Hepatocyte (in vitro differentiated cells): ENCODE measurements around the gene MFSD11. TPM values are rescaled to one million over a fixed set of nuclear protein-coding genes. Genes with fewer than 3 reads are reported as not detected.
"Not testable (repeated sequence)": the region's sequence is repeated elsewhere in the genome, so short reads cannot be mapped to it uniquely, and the experiment has no call there.

Experiments used
- DNase-seq: peaks from one replicate; pipeline ENCODE4 v3.0.0-alpha.2; 2016; ENCODE audit warnings: low spot score
- H2AFZ ChIP-seq: fragments of 200-600 bp; sonication (generic); 2 replicates; pipeline ENCODE4 v1.6.0; 2016; ENCODE audit warnings: antibody characterized with exemption, mild to moderate bottlenecking
- H3K27ac ChIP-seq: fragments of 200-600 bp; sonication (generic); 2 replicates; pipeline ENCODE4 v1.5.1; 2016; ENCODE audit warnings: mild to moderate bottlenecking
- H3K27me3 ChIP-seq: fragments of 200-600 bp; sonication (generic); 2 replicates; pipeline ENCODE4 v1.6.1; 2016
- H3K36me3 ChIP-seq: fragments of 200-600 bp; sonication (generic); replicated peaks from 2 replicates; pipeline ENCODE4 v1.5.1; 2016; ENCODE audit warnings: low read depth; ENCODE audit not compliant: insufficient read depth
- H3K4me1 ChIP-seq: fragments of 200-600 bp; sonication (generic); 2 replicates; pipeline ENCODE4 v1.5.1; 2016; ENCODE audit warnings: mild to moderate bottlenecking, moderate library complexity; ENCODE audit not compliant: insufficient read depth
- H3K4me2 ChIP-seq: fragments of 200-600 bp; sonication (generic); 2 replicates; pipeline ENCODE4 v1.6.0; 2016
- H3K4me3 ChIP-seq: fragments of 200-600 bp; sonication (generic); 2 replicates; pipeline ENCODE4 v1.5.1; 2016; ENCODE audit warnings: mild to moderate bottlenecking
- H3K79me2 ChIP-seq: fragments of 200-600 bp; sonication (generic); 2 replicates; pipeline ENCODE4 v1.6.0; 2017; ENCODE audit warnings: mild to moderate bottlenecking
- H3K9me2 ChIP-seq: fragments of 200-600 bp; sonication (generic); replicated peaks from 2 replicates; pipeline ENCODE4 v1.6.0; 2017; ENCODE audit warnings: mild to moderate bottlenecking; ENCODE audit not compliant: insufficient read depth
- H3K9me3 ChIP-seq: fragments of 200-600 bp; sonication (generic); 2 replicates; pipeline ENCODE4 v1.5.1; 2016; ENCODE audit warnings: low read depth, mild to moderate bottlenecking
- H4K20me1 ChIP-seq: fragments of 200-600 bp; sonication (generic); 2 replicates; pipeline ENCODE4 v1.6.0; 2016; ENCODE audit warnings: mild to moderate bottlenecking; ENCODE audit not compliant: insufficient read depth, poor library complexity, severe bottlenecking
- CTCF ChIP-seq: fragments of 200-600 bp; sonication (generic); IDR thresholded peaks from 2 replicates; pipeline ENCODE4 v1.5.1; 2016; ENCODE audit warnings: antibody characterized with exemption, mild to moderate bottlenecking; ENCODE audit not compliant: poor library complexity
- EZH2 ChIP-seq: fragments of 200-600 bp; sonication (generic); IDR thresholded peaks from 2 replicates; pipeline ENCODE4 v1.6.1; 2016; ENCODE audit warnings: antibody characterized with exemption, mild to moderate bottlenecking, borderline replicate concordance
- EZH2phosphoT487 ChIP-seq: fragments of 200-600 bp; sonication (generic); IDR thresholded peaks from one replicate; pipeline ENCODE4 v1.6.1; 2018; ENCODE audit warnings: antibody characterized with exemption, mild to moderate bottlenecking, low read depth, moderate library complexity; ENCODE audit not compliant: unreplicated experiment, severe bottlenecking
- WGBS: methylation state at CpG from one replicate; pipeline ENCODE4 v1.1.6; 2016; ENCODE audit warnings: low lambda C conversion rate; ENCODE audit errors: missing lambda C conversion rate; 5-methylcytosine and 5-hydroxymethylcytosine counted together
- polyA plus RNA-seq: library from polyadenylated mRNA; unstranded; fragments of >200 nt; fragmentation: Nextera tagmentation; extraction: Ambion mirVana; gene quantifications from 2 replicates; pipeline ENCODE4 v1.2.1, GENCODE V29; 2016
- total RNA-seq: library from RNA; depleted of rRNA; stranded (reverse); fragments of >200 nt; gene quantifications from 2 replicates; pipeline ENCODE4 v1.2.3, GENCODE V29; 2014

MFSD11 gene
- total and polyA plus RNA-seq, 2 experiments from 2014 or later, result 43.5 to 66.6 TPM

- no peak for DNase-seq
- Histone ChIP-seq H3K9me3 (no peaks in the 10 kb centered on the region), H3K9me2 (no peaks in the 10 kb centered on the region), H3K27me3 (no peaks in the 10 kb centered on the region), H2AFZ (no peak overlapping the region), H3K4me1 (peaks cover 11% of the 10 kb centered on the region), H3K27ac (no peak overlapping the region), H3K36me3 (no peaks in the 10 kb centered on the region), H4K20me1 (no peaks in the 10 kb centered on the region), H3K79me2 (no peaks in the 10 kb centered on the region), H3K4me2 (no peak overlapping the region), H3K4me3 (no peak overlapping the region)
- TF ChIP-seq EZH2phosphoT487, result no peak
- no peak for TF ChIP-seq CTCF
- no peak for TF ChIP-seq EZH2
- WGBS, result 88% methylated on average over 3 of the region's 3 CpGs
These were observed 47.0 kb downstream of the MFSD11 start for GRCh38 chr17:76784926-76785325.

- H4K20me1 ChIP-seq, H3K79me2 ChIP-seq, H3K27me3 ChIP-seq, H2AFZ ChIP-seq, H3K4me2 ChIP-seq, H3K36me3 ChIP-seq, H3K4me3 ChIP-seq, DNase-seq, H3K9me2 ChIP-seq, H3K9me3 ChIP-seq: not testable (repeated sequence)
- 86% methylated on average over 2 of the region's 2 CpGs for WGBS
- peaks cover 17% of the 10 kb centered on the region for H3K4me1 ChIP-seq
- H3K27ac ChIP-seq, result peak overlapping the region; percentile 5
These were observed 49.9 kb downstream of the MFSD11 start for GRCh38 chr17:76787866-76788265.

GRCh38 chr17:76789235-76789788, 51.4 kb downstream of the MFSD11 start:
- H3K27ac ChIP-seq, result peak overlapping the region; percentile 5
- H3K4me1 ChIP-seq, result peaks cover 17% of the 10 kb centered on the region
- TF ChIP-seq EZH2 (no peak), EZH2phosphoT487 (no peak), CTCF (no peak)
- no peak overlapping the region for H3K4me2 ChIP-seq
- H3K36me3 ChIP-seq, result no peaks in the 10 kb centered on the region
- no peaks in the 10 kb centered on the region for H4K20me1 ChIP-seq
- no peaks in the 10 kb centered on the region for H3K9me2 ChIP-seq
- H3K4me3 ChIP-seq, result no peak overlapping the region
- H3K9me3 ChIP-seq, result no peaks in the 10 kb centered on the region
- no peaks in the 10 kb centered on the region for H3K27me3 ChIP-seq
- H2AFZ ChIP-seq, result no peak overlapping the region
- no peaks in the 10 kb centered on the region for H3K79me2 ChIP-seq
- peak; percentile 32 for DNase-seq
- WGBS, result 28% methylated on average over 8 of the region's 8 CpGs

- no peaks in the 10 kb centered on the region for H4K20me1 ChIP-seq
- TF ChIP-seq CTCF (no peak), EZH2phosphoT487 (no peak), EZH2 (no peak)
- peak overlapping the region; percentile 5 for H3K27ac ChIP-seq
- peak overlapping the region; percentile 39 for H3K4me2 ChIP-seq
- WGBS, result 47% methylated on average over 11 of the region's 11 CpGs
- H3K4me1 ChIP-seq, result peaks cover 17% of the 10 kb centered on the region
- H3K27me3 ChIP-seq, result no peaks in the 10 kb centered on the region
- H3K9me2 ChIP-seq, result no peaks in the 10 kb centered on the region
- no peaks in the 10 kb centered on the region for H3K36me3 ChIP-seq
- H3K9me3 ChIP-seq, result no peaks in the 10 kb centered on the region
- no peak overlapping the region for H2AFZ ChIP-seq
- H3K79me2 ChIP-seq, result no peaks in the 10 kb centered on the region
- peak; percentile 26 for DNase-seq
- H3K4me3 ChIP-seq, result no peak overlapping the region
These were observed 53.4 kb downstream of the MFSD11 start for GRCh38 chr17:76791053-76791980.
